ENCODE data around the gene GOLT1B. TPM values are rescaled to one million over a fixed set of nuclear protein-coding genes. Genes with fewer than 3 reads are reported as not detected.

The GOLT1B gene
- total and polyA plus RNA-seq, 9 donors = 13.6 to 29.6 (median 18.4) TPM

GRCh38 chr12:21521541-21521940 is 20.0 kb downstream of the GOLT1B start:
- 0 to 27% (median 10%) methylated on average over 1 of the region's 1 CpG for WGBS, 3 donors
- no peaks in the 10 kb centered on the region for H3K36me3 ChIP-seq
- H3K4me3 ChIP-seq = no peak overlapping the region
- no peak overlapping the region for H3K27ac ChIP-seq
- H3K27me3 ChIP-seq = no peaks in the 10 kb centered on the region
- intact Hi-C loops (cut with DNase I) = no loop called here
- TF ChIP-seq CTCF (IDR thresholded peaks at IDR 0.05) (no peak), EP300 (IDR thresholded peaks at IDR 0.05) (no peak), POLR2A (IDR thresholded peaks at IDR 0.05) (no peak)
- no peak for DNase-seq
- no peaks in the 10 kb centered on the region for H3K4me1 ChIP-seq (ENCODE audit: insufficient read depth)
- H3K9me3 ChIP-seq = no peaks in the 10 kb centered on the region

- H3K4me3 ChIP-seq = no peak overlapping the region
- H3K27ac ChIP-seq = no peak overlapping the region
- no peaks in the 10 kb centered on the region for H3K36me3 ChIP-seq
- intact Hi-C loops (cut with DNase I) = no loop called here
- DNase-seq = no peak
- TF ChIP-seq CTCF (IDR thresholded peaks at IDR 0.05) = no peak
- TF ChIP-seq EP300 (IDR thresholded peaks at IDR 0.05) = no peak
- TF ChIP-seq POLR2A (IDR thresholded peaks at IDR 0.05) = no peak
- H3K4me1 ChIP-seq (ENCODE audit: insufficient read depth) = no peaks in the 10 kb centered on the region
- no peaks in the 10 kb centered on the region for H3K27me3 ChIP-seq
- H3K9me3 ChIP-seq = no peaks in the 10 kb centered on the region
Observed at GRCh38 chr12:21523148-21523547, 21.6 kb downstream of the GOLT1B start.

- TF ChIP-seq EP300 (IDR thresholded peaks at IDR 0.05) (no peak), POLR2A (IDR thresholded peaks at IDR 0.05) (no peak), CTCF (IDR thresholded peaks at IDR 0.05) (no peak)
- Histone ChIP-seq H3K27me3 (no peaks in the 10 kb centered on the region), H3K36me3 (no peaks in the 10 kb centered on the region), H3K4me1 (ENCODE audit: insufficient read depth) (no peaks in the 10 kb centered on the region), H3K4me3 (no peak within 1 kb of the TSS), H3K27ac (no peak within 1 kb of the TSS), H3K9me3 (no peaks in the 10 kb centered on the region)
- no peak for DNase-seq
- WGBS, 3 donors = 94 to 98% (median 96%) methylated on average over 1 of the region's 1 CpG
- intact Hi-C loops (cut with DNase I) = no loop called here
Observed at GRCh38 chr12:21526053-21526452, 24.5 kb downstream of the GOLT1B start, which contains the start of gene SPX. Gene SPX, plus strand, starts transcription at chr12:21526296. Its CDS starts 177 bp downstream, at chr12:21526473.

- Histone ChIP-seq H3K4me3 (no peak overlapping the region), H3K9me3 (no peaks in the 10 kb centered on the region), H3K4me1 (ENCODE audit: insufficient read depth) (no peaks in the 10 kb centered on the region), H3K27ac (no peak overlapping the region), H3K27me3 (no peaks in the 10 kb centered on the region), H3K36me3 (no peaks in the 10 kb centered on the region)
- no peak for DNase-seq
- 37 to 40% (median 40%) methylated on average over 12 of the region's 12 CpGs for whole genome bisulfite sequencing, 3 donors
- intact Hi-C loops (cut with DNase I) = no loop called here
- no peak for TF ChIP-seq CTCF (IDR thresholded peaks at IDR 0.05)
- TF ChIP-seq POLR2A (IDR thresholded peaks at IDR 0.05) = no peak
- TF ChIP-seq EP300 (IDR thresholded peaks at IDR 0.05) = no peak
Observed at GRCh38 chr12:21526721-21527345, 25.2 kb downstream of the GOLT1B start.
